B cell (primary cell): ENCODE results near the gene RGS10.
"Not testable (repeated sequence)": the region's sequence is repeated elsewhere in the genome, so short reads cannot be mapped to it uniquely, and the experiment has no call there.

ENCODE experiments used
- CTCF ChIP-seq: fragments of 200-600 bp; IDR thresholded peaks from one replicate; pipeline ENCODE4 v1.8.0; 2022; ENCODE audit warnings: antibody characterized with exemption, mild to moderate bottlenecking
- EZH2 ChIP-seq: IDR thresholded peaks from 2 replicates; pipeline ENCODE4 v1.6.1; 2012; ENCODE audit warnings: borderline replicate concordance, low read depth, mild to moderate bottlenecking, moderate library complexity, low read length; ENCODE audit not compliant: insufficient read depth, poor library complexity, severe bottlenecking

GRCh38 chr10:119463195-119463594 lies 79.3 kb downstream of the RGS10 start:
- TF ChIP-seq CTCF, EZH2: not testable (repeated sequence)
